Ishikawa (cell line): ENCODE measurements around the gene NARF.

ENCODE experiments used
- CEBPB ChIP-seq: IDR thresholded peaks from 2 replicates; pipeline ENCODE4 v1.6.1; 2012
- CREB1 ChIP-seq: IDR thresholded peaks from 2 replicates; pipeline ENCODE4 v1.6.1; 2012; ENCODE audit warnings: low read depth
- EGR1 ChIP-seq: IDR thresholded peaks from 2 replicates; pipeline ENCODE4 v1.6.1; 2012
- EP300 ChIP-seq: IDR thresholded peaks from 2 replicates; pipeline ENCODE4 v1.6.1; 2012; ENCODE audit warnings: borderline replicate concordance
- FOXM1 ChIP-seq: IDR thresholded peaks from 2 replicates; pipeline ENCODE4 v1.6.1; 2012; ENCODE audit warnings: low read depth, borderline replicate concordance
- MAX ChIP-seq: IDR thresholded peaks from 2 replicates; pipeline ENCODE4 v1.6.1; 2012
- NFIC ChIP-seq: IDR thresholded peaks from 2 replicates; pipeline ENCODE4 v1.6.1; 2012
- RAD21 ChIP-seq: IDR thresholded peaks from 2 replicates; pipeline ENCODE4 v1.6.1; 2012; ENCODE audit warnings: low read depth
- REST ChIP-seq: IDR thresholded peaks from 2 replicates; pipeline ENCODE4 v1.6.1; 2012; ENCODE audit warnings: low read depth, mild to moderate bottlenecking
- TAF1 ChIP-seq: IDR thresholded peaks from 2 replicates; pipeline ENCODE4 v1.6.1; 2012; ENCODE audit warnings: low read depth, mild to moderate bottlenecking
- TCF12 ChIP-seq: IDR thresholded peaks from 2 replicates; pipeline ENCODE4 v1.6.1; 2012; ENCODE audit warnings: low read depth
- TEAD4 ChIP-seq: IDR thresholded peaks from 2 replicates; pipeline ENCODE4 v1.6.1; 2012
- USF1 ChIP-seq: IDR thresholded peaks from 2 replicates; pipeline ENCODE4 v1.6.1; 2012
- YY1 ChIP-seq: IDR thresholded peaks from 2 replicates; pipeline ENCODE4 v1.6.1; 2012; ENCODE audit warnings: low read depth

The NARF gene

DNA sequence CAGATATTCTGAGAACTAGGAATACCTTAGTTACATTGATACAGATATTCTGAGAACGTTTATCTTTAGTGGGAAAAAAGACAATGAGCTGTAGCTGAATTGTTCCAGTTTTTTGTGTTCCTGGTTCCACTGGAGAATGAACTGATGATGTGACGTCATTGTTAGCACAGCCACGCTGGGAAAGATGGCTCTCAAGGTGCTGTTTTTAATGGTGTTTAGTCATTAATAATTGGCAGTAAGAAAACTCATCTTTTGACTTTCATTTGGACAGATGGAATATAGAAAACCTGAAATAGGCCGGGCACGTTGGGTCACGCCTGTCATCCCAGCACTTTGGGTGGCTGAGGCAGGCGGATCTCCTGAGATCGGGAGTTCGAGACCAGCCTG lies 71.4 kb downstream of the NARF start:
- no peak for TF ChIP-seq YY1
- TF ChIP-seq TEAD4: no peak
- TF ChIP-seq REST: no peak
- TF ChIP-seq CEBPB: no peak
- no peak for TF ChIP-seq EP300

DNA sequence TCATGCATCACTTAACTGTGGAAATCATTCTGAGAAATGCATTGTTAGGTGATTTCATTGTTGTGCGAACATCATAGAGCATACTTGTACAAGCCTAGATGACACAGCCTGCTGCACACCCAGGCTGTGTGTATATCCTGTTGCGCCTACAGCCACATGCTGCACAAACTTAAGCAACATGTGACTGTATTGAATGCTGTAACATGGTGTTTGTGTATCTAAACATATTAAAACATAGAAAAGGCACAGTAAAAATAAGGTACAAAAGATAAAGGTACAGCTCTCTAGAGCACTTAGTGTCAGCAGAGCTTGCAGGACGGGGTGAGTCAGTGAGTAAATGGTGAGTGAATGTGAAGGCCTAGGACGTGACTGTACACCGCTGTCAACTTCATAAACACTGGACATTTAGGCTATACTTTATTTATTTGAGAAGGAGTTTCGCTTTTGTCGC lies 72.9 kb downstream of the NARF start:
- no peak for TF ChIP-seq FOXM1
- no peak for TF ChIP-seq YY1
- TF ChIP-seq REST: no peak
- TF ChIP-seq TAF1: no peak
- TF ChIP-seq EP300: no peak
- no peak for TF ChIP-seq NFIC
- no peak for TF ChIP-seq TEAD4
- no peak for TF ChIP-seq TCF12
- no peak for TF ChIP-seq USF1
- TF ChIP-seq MAX: no peak

DNA sequence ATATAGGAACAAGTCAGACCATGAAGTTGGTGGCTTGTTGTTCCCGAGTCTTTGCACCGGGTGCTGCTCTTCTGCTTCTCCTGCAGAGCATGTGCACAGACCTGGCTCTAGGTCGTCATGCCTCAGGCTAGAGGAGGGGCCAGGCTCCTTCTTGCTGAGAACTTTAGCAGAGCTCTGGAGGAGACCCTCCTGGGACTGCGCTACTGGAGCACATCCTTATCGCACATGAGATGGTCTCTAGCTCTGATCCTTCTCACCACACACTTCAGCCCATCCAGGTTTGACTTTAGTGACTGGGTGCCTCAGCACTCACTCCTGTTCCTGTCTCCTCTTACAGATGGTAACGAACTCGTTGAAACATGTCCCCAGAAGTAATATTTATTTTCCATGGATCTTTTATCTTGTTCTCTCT lies 75.9 kb downstream of the NARF start:
- no peak for TF ChIP-seq MAX
- no peak for TF ChIP-seq EP300

- no peak for TF ChIP-seq YY1
- no peak for TF ChIP-seq USF1
- TF ChIP-seq RAD21: no peak
- no peak for TF ChIP-seq TEAD4
- no peak for TF ChIP-seq CREB1
- TF ChIP-seq EGR1: no peak
- no peak for TF ChIP-seq MAX
- TF ChIP-seq FOXM1: no peak
- TF ChIP-seq NFIC: no peak
- TF ChIP-seq TCF12: no peak
- no peak for TF ChIP-seq CEBPB
- no peak for TF ChIP-seq REST
- TF ChIP-seq EP300: no peak
Observed at GRCh38 chr17:82536512-82537201, 78.1 kb downstream of the NARF start.
